ENCODE data around the gene ATP4B. TPM values are rescaled to one million over a fixed set of nuclear protein-coding genes. Genes with fewer than 3 reads are reported as not detected.

ATP4B gene
- total RNA-seq, 4 donors from 2014 or later = not detected

DNA sequence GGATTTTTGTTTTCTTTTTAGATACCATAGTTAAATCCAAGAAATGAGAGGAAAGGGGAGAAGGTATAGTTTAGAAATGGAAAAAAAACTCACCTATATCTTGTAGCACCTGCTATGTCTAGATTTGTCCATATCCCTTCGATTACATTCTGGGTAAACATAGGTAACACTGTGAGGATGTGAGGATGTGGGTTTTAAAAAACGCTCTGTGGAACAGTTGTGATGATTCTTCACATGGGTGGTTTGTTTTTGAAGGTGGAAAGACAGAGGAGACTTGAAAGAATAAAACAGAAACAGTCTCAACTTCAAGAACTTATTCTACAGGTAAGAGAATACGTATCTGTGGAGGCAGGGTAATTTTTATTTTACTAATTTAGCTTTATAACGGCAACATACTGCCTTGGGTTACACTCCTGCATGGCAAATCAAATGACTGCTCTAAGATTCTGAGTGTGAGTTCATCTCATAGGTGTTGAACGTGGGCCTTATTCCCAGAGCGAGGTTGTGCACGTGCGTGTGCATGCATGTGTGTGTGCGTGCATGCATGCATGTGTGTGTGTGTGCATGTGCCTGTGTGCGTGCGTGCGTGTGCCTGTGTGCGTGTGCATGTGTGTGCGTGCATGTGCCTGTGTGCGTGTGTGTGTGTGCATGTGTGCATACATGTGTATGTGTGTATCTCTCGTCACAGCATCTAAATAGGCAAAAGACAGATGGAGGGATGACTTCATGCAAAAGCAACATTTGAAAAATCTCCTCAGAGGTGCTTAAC lies 23.5 kb downstream of the ATP4B start:
- no peak for TF ChIP-seq POLR2A (IDR thresholded peaks at IDR 0.05)
- TF ChIP-seq, protein P1, sequence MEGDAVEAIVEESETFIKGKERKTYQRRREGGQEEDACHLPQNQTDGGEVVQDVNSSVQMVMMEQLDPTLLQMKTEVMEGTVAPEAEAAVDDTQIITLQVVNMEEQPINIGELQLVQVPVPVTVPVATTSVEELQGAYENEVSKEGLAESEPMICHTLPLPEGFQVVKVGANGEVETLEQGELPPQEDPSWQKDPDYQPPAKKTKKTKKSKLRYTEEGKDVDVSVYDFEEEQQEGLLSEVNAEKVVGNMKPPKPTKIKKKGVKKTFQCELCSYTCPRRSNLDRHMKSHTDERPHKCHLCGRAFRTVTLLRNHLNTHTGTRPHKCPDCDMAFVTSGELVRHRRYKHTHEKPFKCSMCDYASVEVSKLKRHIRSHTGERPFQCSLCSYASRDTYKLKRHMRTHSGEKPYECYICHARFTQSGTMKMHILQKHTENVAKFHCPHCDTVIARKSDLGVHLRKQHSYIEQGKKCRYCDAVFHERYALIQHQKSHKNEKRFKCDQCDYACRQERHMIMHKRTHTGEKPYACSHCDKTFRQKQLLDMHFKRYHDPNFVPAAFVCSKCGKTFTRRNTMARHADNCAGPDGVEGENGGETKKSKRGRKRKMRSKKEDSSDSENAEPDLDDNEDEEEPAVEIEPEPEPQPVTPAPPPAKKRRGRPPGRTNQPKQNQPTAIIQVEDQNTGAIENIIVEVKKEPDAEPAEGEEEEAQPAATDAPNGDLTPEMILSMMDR (IDR thresholded peaks at IDR 0.05) = no peak
- no peaks in the 10 kb centered on the region for H3K27me3 ChIP-seq
- no peaks in the 10 kb centered on the region for H3K9me3 ChIP-seq
- no peak overlapping the region for H3K4me3 ChIP-seq
- no peaks in the 10 kb centered on the region for H3K4me1 ChIP-seq
- no peak overlapping the region for H3K27ac ChIP-seq
- WGBS, 2 donors = 83 to 96% methylated on average over 16 of the region's 16 CpGs
- peaks cover 40 to 100% (median 43%) of the 10 kb centered on the region in 3 donors for H3K36me3 ChIP-seq
- intact Hi-C loops (cut with DNase I) = no loop called here
- DNase-seq = no peak

DNA sequence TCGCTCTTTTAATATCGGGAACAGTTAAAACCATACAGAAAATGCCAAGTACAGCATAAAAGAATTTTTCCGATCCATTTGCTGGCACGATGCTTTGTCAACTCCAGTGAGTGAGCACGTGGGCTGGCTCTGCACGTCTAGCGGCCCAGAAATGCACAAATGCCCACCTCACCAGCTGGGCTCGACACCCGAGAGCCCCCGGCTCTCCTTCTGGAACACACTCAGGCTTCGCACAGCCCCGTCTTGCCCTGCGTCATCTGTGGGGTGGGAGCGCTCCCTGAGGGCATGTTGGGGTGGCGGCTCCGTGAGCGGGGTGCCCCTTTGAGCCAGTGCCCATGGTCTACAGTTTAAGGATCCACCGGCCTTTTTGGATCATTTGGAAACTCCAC lies 24.5 kb downstream of the ATP4B start:
- WGBS, 2 donors = 95 to 98% methylated on average over 11 to 12 of the region's 18 CpGs
- Histone ChIP-seq H3K36me3 (peaks cover 40 to 100% (median 43%) of the 10 kb centered on the region in 3 donors), H3K4me1 (no peaks in the 10 kb centered on the region), H3K9me3 (no peaks in the 10 kb centered on the region), H3K27me3 (no peaks in the 10 kb centered on the region), H3K27ac (no peak overlapping the region), H3K4me3 (no peak overlapping the region)
- intact Hi-C loops (cut with DNase I) = no loop called here
- TF ChIP-seq, protein P1 (IDR thresholded peaks at IDR 0.05) = no peak
- TF ChIP-seq POLR2A (IDR thresholded peaks at IDR 0.05) = no peak
- DNase-seq = no peak

DNA sequence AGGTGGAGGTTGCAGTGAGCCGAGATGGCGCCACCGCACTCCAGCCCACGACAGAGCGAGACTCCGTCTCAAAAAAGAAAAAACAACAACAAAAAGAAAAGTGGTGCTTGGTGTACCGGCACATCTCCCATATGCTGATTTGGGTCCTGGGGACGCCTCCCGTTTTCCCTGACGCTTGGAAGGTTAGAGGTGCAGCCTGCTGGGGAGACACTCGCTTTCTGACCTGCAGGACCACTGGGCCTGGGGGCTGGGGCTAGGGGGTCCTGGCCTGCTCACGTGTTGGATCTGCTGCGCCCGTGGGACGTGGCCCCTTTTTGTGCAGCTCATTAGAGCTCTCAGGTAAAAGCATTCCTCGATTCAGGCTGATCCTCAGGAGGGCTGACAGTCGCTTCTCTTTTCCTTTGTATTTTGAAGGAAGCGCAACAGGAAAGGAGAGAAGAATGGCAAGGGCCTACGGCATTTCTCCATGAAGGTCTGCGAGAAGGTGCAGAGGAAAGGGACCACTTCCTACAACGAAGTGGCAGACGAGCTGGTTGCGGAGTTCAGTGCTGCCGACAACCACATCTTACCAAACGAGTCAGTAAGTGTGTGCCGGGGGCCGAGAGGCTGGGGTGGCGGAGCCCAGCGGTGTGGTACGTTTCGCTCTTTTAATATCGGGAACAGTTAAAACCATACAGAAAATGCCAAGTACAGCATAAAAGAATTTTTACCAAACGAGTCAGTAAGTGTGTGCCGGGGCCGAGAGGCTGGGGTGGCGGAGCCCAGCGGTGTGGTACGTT lies 25.1 kb downstream of the ATP4B start:
- no peaks in the 10 kb centered on the region for H3K9me3 ChIP-seq
- intact Hi-C loops (cut with DNase I) = no loop called here
- no peak for DNase-seq
- H3K27me3 ChIP-seq = no peaks in the 10 kb centered on the region
- peaks cover 38 to 100% (median 40%) of the 10 kb centered on the region in 3 donors for H3K36me3 ChIP-seq
- no peak for TF ChIP-seq POLR2A (IDR thresholded peaks at IDR 0.05)
- TF ChIP-seq, protein P1 (IDR thresholded peaks at IDR 0.05) = no peak
- WGBS, 2 donors = 94 to 95% methylated on average over 30 to 38 of the region's 38 CpGs
- no peak overlapping the region for H3K27ac ChIP-seq
- H3K4me3 ChIP-seq = no peak overlapping the region
- H3K4me1 ChIP-seq = no peaks in the 10 kb centered on the region

DNA sequence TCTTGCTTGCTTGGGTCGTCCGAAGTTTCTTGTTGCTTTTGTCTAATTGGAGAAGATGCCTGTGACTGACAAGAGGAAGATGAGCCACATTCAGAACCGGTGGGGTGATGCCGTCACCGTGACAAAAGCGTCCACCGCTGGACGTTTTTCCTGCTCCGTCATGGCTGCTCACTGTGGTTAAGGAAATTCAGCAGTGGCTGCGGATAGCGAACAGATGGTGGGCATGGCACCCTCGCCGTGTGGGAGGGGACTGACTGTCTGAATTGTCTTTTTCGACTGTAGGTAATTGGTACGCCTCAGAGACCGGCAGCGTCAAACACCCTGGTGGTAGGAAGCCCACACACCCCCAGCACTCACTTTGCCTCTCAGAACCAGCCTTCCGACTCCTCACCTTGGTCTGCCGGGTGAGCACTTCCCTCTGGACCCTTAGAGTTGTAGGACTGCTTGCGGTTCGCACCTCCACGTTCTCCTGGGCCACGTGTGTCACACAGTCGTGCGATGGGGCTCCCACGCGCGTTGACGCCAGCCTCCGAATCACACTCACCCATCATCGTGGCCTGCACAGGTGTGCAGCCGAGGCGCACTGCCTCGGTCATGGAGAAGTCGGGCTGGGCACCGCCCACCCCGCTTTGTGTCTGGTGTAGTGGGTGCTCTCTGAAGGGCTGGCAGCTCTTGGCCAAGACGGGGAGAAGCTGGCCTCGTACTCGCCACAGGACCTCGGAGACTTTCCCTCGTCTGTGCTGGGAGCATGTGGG lies 26.5 kb downstream of the ATP4B start:
- TF ChIP-seq, protein P1 (IDR thresholded peaks at IDR 0.05) = no peak
- TF ChIP-seq POLR2A (IDR thresholded peaks at IDR 0.05) = no peak
- intact Hi-C loops (cut with DNase I) = no loop called here
- no peak overlapping the region for H3K4me3 ChIP-seq
- H3K36me3 ChIP-seq = peaks cover 28 to 100% (median 33%) of the 10 kb centered on the region in 3 donors
- DNase-seq = no peak
- no peaks in the 10 kb centered on the region for H3K9me3 ChIP-seq
- no peaks in the 10 kb centered on the region for H3K4me1 ChIP-seq
- no peaks in the 10 kb centered on the region for H3K27me3 ChIP-seq
- 93 to 95% methylated on average over 13 to 15 of the region's 42 CpGs for WGBS, 2 donors
- no peak overlapping the region for H3K27ac ChIP-seq
